ENCODE data around the gene SHROOM3.

SHROOM3 gene

DNA sequence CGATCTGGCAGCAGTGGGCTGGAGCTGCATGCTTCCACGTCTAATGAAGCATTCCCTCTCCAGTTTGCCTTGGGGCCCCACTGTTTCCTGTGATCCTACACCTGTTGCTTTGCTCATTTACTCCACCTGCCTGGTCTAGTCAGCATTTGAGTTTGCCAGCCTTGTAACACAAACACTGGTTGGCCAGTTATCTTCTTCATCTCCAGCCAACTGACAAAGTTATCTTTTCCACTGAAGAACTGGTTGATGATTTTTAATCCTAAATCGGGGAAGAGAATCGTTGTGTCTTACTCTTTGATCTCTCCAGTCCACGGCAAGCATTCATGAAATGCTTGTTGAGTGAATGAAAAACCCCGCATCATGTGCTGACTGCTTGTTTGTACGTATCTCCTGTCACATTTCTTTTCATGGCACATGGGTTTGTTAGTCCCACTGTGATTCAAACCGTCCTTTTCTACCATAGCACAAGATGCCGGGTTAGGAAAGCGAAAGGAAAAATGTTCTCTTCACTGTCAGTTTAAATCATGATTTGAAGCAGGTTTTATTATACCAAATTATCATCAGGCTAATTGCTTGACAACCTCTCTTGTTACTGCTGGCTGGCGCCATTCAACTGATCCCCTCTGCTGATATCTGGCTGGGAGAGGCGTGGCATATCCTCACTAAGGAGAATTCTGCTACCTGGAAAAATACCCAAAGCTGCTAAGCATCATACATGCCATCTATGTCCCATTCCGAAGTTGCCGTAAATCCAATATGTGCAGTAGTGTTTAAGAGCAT is 144.8 kb downstream of the SHROOM3 start:
- DNase-seq (ENCODE audit: low spot score), result no peak
- TF ChIP-seq, protein P1, sequence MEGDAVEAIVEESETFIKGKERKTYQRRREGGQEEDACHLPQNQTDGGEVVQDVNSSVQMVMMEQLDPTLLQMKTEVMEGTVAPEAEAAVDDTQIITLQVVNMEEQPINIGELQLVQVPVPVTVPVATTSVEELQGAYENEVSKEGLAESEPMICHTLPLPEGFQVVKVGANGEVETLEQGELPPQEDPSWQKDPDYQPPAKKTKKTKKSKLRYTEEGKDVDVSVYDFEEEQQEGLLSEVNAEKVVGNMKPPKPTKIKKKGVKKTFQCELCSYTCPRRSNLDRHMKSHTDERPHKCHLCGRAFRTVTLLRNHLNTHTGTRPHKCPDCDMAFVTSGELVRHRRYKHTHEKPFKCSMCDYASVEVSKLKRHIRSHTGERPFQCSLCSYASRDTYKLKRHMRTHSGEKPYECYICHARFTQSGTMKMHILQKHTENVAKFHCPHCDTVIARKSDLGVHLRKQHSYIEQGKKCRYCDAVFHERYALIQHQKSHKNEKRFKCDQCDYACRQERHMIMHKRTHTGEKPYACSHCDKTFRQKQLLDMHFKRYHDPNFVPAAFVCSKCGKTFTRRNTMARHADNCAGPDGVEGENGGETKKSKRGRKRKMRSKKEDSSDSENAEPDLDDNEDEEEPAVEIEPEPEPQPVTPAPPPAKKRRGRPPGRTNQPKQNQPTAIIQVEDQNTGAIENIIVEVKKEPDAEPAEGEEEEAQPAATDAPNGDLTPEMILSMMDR (IDR thresholded peaks at IDR 0.05; ENCODE audit: extremely low read depth, missing control alignments), result no peak

DNA sequence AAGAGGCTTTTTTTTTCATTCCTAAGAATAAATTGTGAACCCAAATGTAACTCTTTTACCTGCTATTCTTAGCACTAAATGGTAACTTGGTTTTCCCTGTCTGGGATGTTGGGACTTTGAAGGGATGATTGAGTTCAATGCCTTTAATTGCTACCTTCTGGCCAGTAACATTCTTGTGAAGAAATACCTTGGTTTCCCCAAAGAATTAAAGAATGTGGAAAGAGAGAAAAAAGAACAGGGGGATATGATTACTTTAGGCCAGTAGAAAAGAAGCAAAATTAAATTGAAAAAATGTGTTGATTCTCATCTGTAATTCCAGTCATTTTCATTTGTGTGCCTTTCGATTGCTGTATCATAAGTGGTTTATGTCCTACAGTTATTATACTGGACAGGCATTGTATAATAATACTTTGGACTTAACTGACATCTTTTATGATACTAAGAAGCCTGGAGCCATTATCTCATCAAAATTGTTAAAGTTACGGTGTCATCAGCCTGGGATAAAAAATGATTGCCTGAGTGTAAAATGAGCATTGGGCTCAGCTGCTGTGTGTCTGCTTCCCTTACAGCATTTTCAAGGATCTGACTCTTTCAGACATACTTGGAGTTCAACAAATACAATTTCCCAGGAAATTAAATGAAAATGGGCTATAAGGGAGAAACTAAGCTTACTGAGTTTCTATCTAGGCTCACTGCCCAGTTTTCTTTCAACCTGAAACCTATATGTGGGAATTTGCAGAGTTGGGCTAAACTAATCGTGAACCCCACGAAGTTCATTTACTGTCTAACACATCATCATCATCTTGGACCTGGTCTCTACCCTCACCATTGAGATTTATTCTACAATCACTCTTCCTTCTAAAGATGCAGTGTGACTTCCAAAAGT is 146.3 kb downstream of the SHROOM3 start:
- DNase-seq (ENCODE audit: low spot score), result no peak

DNA sequence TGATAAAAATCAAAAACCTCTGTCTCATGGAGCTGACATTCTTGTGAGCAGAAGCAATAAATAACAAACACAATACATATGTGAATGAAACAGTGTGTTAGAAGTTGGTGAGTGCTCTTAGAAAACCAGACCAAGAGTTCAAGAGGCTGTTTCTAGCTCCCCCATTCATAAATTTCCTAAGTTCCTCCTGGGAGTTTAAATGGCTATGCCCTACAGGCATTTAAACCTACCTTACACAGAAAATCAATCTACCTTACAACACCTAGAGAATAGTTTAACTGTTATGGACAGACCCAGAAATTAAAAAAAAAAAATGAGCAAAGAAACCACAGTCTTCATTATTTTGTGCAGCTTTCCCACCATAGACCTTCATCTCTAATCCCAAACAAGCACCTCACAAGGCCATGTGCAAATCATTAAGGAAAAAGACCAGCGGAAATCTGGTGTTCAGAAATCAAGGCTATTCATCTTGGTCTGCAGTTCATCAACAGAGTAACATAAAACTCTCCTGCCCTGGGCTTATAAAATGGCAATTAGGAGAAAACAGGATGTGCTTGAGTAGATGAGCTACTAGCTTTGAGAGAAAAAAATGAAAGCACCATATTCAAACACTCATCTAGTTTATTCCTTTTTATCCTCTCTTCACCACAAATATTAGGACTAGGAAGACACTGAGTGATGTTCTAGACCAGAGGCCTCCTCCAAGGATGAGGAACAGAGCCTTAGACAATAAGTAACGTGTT is 147.2 kb downstream of the SHROOM3 start:
- TF ChIP-seq, protein P1 (IDR thresholded peaks at IDR 0.05; ENCODE audit: extremely low read depth, missing control alignments), result no peak
- DNase-seq (ENCODE audit: low spot score), result no peak

More for the DNA sequence above, 146.3 kb downstream of the SHROOM3 start:
- TF ChIP-seq, protein P1 (IDR thresholded peaks at IDR 0.05; ENCODE audit: extremely low read depth, missing control alignments), result no peak

- DNase-seq (ENCODE audit: low spot score), result no peak
- TF ChIP-seq, protein P1 (IDR thresholded peaks at IDR 0.05; ENCODE audit: extremely low read depth, missing control alignments), result no peak
Observed at GRCh38 chr4:76582817-76583087, 147.7 kb downstream of the SHROOM3 start.

GRCh38 chr4:76584241-76585152 is 149.5 kb downstream of the SHROOM3 start:
- no peak for DNase-seq (ENCODE audit: low spot score)
- TF ChIP-seq, protein P1 (IDR thresholded peaks at IDR 0.05; ENCODE audit: extremely low read depth, missing control alignments), result no peak

DNA sequence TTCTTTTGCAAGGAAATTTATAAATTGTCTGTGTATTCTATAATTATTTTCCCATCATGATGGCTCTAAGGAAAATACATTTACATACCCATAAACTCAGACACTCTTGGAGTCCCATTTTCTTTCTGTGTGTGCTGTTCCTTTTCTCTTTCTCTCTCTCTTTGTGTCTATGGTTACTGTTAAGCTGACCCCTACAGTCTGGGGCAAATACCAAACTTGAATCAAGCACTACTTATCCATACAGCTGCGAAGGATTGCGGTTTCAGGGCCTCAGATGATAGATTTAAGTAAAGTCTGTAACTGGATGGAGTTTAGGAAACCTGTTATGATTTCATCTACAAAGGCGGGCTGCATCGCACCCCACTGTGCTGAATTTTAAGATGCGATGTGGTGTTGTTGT is 150.2 kb downstream of the SHROOM3 start:
- no peak for DNase-seq (ENCODE audit: low spot score)
- TF ChIP-seq, protein P1 (IDR thresholded peaks at IDR 0.05; ENCODE audit: extremely low read depth, missing control alignments), result no peak
